Effector memory CD4-positive, alpha-beta T cell (primary cell): ENCODE results near the gene PCGF3.

Source experiments
- DNase-seq, 3 donors: peaks; one replicate each; pipeline ENCODE4 v3.0.0-alpha.2; 2020
- H3K27ac ChIP-seq: 2 replicates; pipeline ENCODE4 v1.7.0; 2013; ENCODE audit warnings: mild to moderate bottlenecking, low read length, moderate library complexity; ENCODE audit not compliant: insufficient read depth, poor library complexity, severe bottlenecking
- H3K27me3 ChIP-seq: replicated peaks from 2 replicates; pipeline ENCODE4 v1.7.0; 2013; ENCODE audit warnings: mild to moderate bottlenecking, low read length; ENCODE audit not compliant: insufficient read depth, control insufficient read depth, poor library complexity, severe bottlenecking
- H3K36me3 ChIP-seq: 2 replicates; pipeline ENCODE4 v1.7.0; 2013; ENCODE audit warnings: mild to moderate bottlenecking, low read length, moderate library complexity; ENCODE audit not compliant: control insufficient read depth, insufficient read depth
- H3K4me1 ChIP-seq: 2 replicates; pipeline ENCODE4 v1.7.0; 2013; ENCODE audit warnings: low read length, mild to moderate bottlenecking; ENCODE audit not compliant: control insufficient read depth, insufficient read depth, poor library complexity, severe bottlenecking
- H3K4me3 ChIP-seq: 2 replicates; pipeline ENCODE4 v1.7.0; 2013; ENCODE audit warnings: low read length, low read depth, mild to moderate bottlenecking; ENCODE audit not compliant: insufficient read depth, poor library complexity, severe bottlenecking
- H3K9me3 ChIP-seq: 2 replicates; pipeline ENCODE4 v1.7.0; 2013; ENCODE audit warnings: mild to moderate bottlenecking, low read length, moderate library complexity; ENCODE audit not compliant: control insufficient read depth

PCGF3 gene

GRCh38 chr4:677431-678293 lies 28.0 kb upstream of the PCGF3 start:
- H3K36me3 ChIP-seq = no peaks in the 10 kb centered on the region
- H3K27me3 ChIP-seq = no peaks in the 10 kb centered on the region
- H3K9me3 ChIP-seq = no peaks in the 10 kb centered on the region
- no peak overlapping the region for H3K4me3 ChIP-seq
- peaks cover 25% of the 10 kb centered on the region for H3K4me1 ChIP-seq
- no peak overlapping the region for H3K27ac ChIP-seq
- DNase-seq = no peak

- Histone ChIP-seq H3K4me1 (peaks cover 20% of the 10 kb centered on the region), H3K9me3 (no peaks in the 10 kb centered on the region), H3K27me3 (no peaks in the 10 kb centered on the region), H3K36me3 (no peaks in the 10 kb centered on the region), H3K4me3 (no peak overlapping the region), H3K27ac (no peak overlapping the region)
- DNase-seq = no peak
Measured at GRCh38 chr4:678331-679103, 27.1 kb upstream of the PCGF3 start.

GRCh38 chr4:679104-679481 lies 26.5 kb upstream of the PCGF3 start:
- peaks cover 18% of the 10 kb centered on the region for H3K4me1 ChIP-seq
- no peak overlapping the region for H3K4me3 ChIP-seq
- H3K9me3 ChIP-seq = no peaks in the 10 kb centered on the region
- no peaks in the 10 kb centered on the region for H3K27me3 ChIP-seq
- no peak overlapping the region for H3K27ac ChIP-seq
- no peak for DNase-seq
- no peaks in the 10 kb centered on the region for H3K36me3 ChIP-seq

GRCh38 chr4:679629-680028 lies 26.0 kb upstream of the PCGF3 start:
- DNase-seq = no peak
- Histone ChIP-seq H3K4me1 (peaks cover 17% of the 10 kb centered on the region), H3K4me3 (no peak overlapping the region), H3K27me3 (no peaks in the 10 kb centered on the region), H3K36me3 (no peaks in the 10 kb centered on the region), H3K27ac (no peak overlapping the region), H3K9me3 (no peaks in the 10 kb centered on the region)

GRCh38 chr4:680091-680490 lies 25.5 kb upstream of the PCGF3 start:
- no peak overlapping the region for H3K4me3 ChIP-seq
- no peak for DNase-seq
- H3K27ac ChIP-seq = no peak overlapping the region
- no peaks in the 10 kb centered on the region for H3K36me3 ChIP-seq
- H3K9me3 ChIP-seq = no peaks in the 10 kb centered on the region
- H3K4me1 ChIP-seq = peaks cover 13% of the 10 kb centered on the region
- no peaks in the 10 kb centered on the region for H3K27me3 ChIP-seq

GRCh38 chr4:680551-680927 lies 25.1 kb upstream of the PCGF3 start:
- Histone ChIP-seq H3K36me3 (no peaks in the 10 kb centered on the region), H3K27me3 (no peaks in the 10 kb centered on the region), H3K27ac (peak overlapping the region; percentile 32), H3K4me3 (peak overlapping the region; percentile 60), H3K9me3 (no peaks in the 10 kb centered on the region), H3K4me1 (peaks cover 8% of the 10 kb centered on the region)
- peak in 1 of 3 donors; percentile 22 for DNase-seq

- Histone ChIP-seq H3K36me3 (no peaks in the 10 kb centered on the region), H3K4me3 (peak overlapping the region; percentile 60), H3K27me3 (no peaks in the 10 kb centered on the region), H3K4me1 (peaks cover 8% of the 10 kb centered on the region), H3K9me3 (no peaks in the 10 kb centered on the region), H3K27ac (peak overlapping the region; percentile 32)
- peak in 2 of 3 donors; percentile 46 to 53 for DNase-seq
Measured at GRCh38 chr4:680928-681645, 24.5 kb upstream of the PCGF3 start.

GRCh38 chr4:681736-682451 lies 23.7 kb upstream of the PCGF3 start:
- peaks cover 8% of the 10 kb centered on the region for H3K4me1 ChIP-seq
- peak in 2 of 3 donors; percentile 51 to 66 for DNase-seq
- no peak overlapping the region for H3K4me3 ChIP-seq
- no peak overlapping the region for H3K27ac ChIP-seq
- no peaks in the 10 kb centered on the region for H3K36me3 ChIP-seq
- no peaks in the 10 kb centered on the region for H3K9me3 ChIP-seq
- no peaks in the 10 kb centered on the region for H3K27me3 ChIP-seq

- Histone ChIP-seq H3K4me1 (peaks cover 8% of the 10 kb centered on the region), H3K4me3 (no peak overlapping the region), H3K36me3 (no peaks in the 10 kb centered on the region), H3K9me3 (no peaks in the 10 kb centered on the region), H3K27me3 (no peaks in the 10 kb centered on the region), H3K27ac (no peak overlapping the region)
- DNase-seq = no peak
Measured at GRCh38 chr4:682490-683172, 23.0 kb upstream of the PCGF3 start.
